GM10248 (cell line): ENCODE measurements around the gene GTF2IRD1.

Experiments
- CTCF ChIA-PET: fragments of 300-600 bp; sonication (Branson Sonifier 250); formaldehyde crosslinking; extraction: SDS; loops from one replicate; lab custom pipeline; 2021; ENCODE audit warnings: antibody characterized with exemption; lab: Yijun Ruan, JAX
- POLR2A ChIA-PET: fragments of 350-650 bp; sonication (Branson Sonifier 250); formaldehyde crosslinking; extraction: SDS; loops from one replicate; lab custom pipeline; 2020; ENCODE audit warnings: antibody characterized with exemption; lab: Yijun Ruan, JAX
- DNase-seq: peaks from one replicate; pipeline ENCODE4 v3.0.0; 2012; ENCODE audit errors: extremely low spot score
- CTCF ChIP-seq: IDR thresholded peaks from 2 replicates; pipeline ENCODE4 v1.5.1; 2012; ENCODE audit warnings: mild to moderate bottlenecking, low read depth; ENCODE audit errors: extremely low read depth, missing control alignments, control extremely low read depth

GTF2IRD1 gene, protein sequence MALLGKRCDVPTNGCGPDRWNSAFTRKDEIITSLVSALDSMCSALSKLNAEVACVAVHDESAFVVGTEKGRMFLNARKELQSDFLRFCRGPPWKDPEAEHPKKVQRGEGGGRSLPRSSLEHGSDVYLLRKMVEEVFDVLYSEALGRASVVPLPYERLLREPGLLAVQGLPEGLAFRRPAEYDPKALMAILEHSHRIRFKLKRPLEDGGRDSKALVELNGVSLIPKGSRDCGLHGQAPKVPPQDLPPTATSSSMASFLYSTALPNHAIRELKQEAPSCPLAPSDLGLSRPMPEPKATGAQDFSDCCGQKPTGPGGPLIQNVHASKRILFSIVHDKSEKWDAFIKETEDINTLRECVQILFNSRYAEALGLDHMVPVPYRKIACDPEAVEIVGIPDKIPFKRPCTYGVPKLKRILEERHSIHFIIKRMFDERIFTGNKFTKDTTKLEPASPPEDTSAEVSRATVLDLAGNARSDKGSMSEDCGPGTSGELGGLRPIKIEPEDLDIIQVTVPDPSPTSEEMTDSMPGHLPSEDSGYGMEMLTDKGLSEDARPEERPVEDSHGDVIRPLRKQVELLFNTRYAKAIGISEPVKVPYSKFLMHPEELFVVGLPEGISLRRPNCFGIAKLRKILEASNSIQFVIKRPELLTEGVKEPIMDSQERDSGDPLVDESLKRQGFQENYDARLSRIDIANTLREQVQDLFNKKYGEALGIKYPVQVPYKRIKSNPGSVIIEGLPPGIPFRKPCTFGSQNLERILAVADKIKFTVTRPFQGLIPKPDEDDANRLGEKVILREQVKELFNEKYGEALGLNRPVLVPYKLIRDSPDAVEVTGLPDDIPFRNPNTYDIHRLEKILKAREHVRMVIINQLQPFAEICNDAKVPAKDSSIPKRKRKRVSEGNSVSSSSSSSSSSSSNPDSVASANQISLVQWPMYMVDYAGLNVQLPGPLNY

DNA sequence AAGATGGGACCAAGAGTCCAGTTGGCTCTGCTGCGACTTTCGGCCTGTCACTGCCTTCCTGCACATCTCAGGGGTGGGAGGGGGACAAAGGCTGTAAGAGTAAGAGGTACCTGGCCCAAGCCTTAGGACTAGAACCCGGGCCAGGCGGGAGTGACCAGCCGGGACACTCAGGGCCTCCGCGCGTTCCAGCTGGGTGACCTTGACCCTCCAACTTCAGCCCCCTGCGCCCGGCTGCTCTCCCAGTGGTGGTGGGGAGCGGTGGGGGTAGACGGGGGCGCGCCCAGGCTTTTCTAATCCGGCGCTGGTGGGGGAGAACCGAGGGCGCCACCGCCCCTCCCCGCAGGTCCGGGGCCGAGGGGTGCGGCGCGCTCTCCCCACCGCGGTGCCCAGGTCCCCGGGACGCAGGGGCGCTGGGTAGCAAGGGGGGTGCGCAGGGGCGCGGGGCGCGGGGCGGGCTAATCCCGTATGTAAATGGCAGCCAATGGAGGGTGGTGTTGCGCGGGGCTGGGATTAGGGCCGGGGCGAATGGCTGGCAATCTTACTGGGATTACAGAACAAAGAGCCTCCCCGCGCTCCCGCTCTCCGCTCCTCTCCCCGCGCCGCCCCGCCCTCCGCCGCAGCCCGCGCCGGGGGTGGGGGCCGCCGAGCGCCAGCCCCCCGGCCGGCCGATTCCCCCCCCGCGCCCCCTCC is at the start of gene GTF2IRD1:
GTF2IRD1 (plus strand) TSS at position 585 of the 690 bp plus-strand sequence. CDS start 54,175 bp downstream, outside the sequence.
- CTCF ChIA-PET, result no interaction called here
- no peak for TF ChIP-seq CTCF
- POLR2A ChIA-PET, result no interaction called here
- peak; percentile 77 for DNase-seq

DNA sequence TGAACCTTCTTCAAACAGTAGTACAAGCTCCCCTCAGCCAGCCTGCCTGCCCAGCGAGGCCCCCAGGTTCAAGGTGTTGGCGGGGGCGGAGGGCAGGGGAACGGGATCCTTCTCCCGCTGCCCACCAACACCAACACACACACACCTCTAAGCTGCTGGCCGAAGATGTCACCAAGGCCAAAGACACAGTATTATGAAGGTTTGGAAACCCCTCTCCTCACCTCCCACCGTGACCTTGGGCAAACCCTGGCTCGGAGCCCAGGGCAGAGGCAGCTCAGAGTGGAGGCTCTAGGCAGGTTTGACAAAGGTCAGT is 49.4 kb upstream of the GTF2IRD1 start:
- DNase-seq, result no peak
- ChIA-PET POLR2A (interaction anchor here (0.5 kb wide), 1 partner anchor 206 kb away, joined by 3 read pairs; no protein-coding TSS in a partner anchor), CTCF (interaction anchor here (1.1 to 7.2 kb wide), 4 partner anchors 17 to 337 kb away, joined by 3 to 197 read pairs (median 52); partner anchors contain the start of gene LAT2)
- TF ChIP-seq CTCF, result no peak

DNA sequence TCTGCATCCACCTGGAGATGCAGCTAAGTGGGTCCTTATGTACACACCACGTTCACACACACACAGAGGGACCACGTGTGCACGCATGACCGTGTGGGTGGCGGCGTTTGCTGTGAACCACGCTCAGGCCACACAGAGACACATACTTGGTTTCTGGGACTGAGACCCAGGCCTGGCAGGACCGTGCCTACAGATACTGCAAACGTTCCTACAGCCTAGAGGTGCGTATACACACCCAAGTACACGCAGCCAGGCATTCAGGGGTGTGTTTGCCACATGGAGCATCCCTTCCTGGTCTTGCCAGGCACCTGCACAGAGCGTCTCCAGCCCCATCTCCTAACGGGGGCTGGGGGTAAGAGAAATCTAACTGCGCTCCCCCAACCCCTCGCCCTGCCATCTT is 49.0 kb upstream of the GTF2IRD1 start:
- TF ChIP-seq CTCF, result no peak
- no peak for DNase-seq
- CTCF ChIA-PET, result interaction anchor here (1.1 to 7.2 kb wide), 6 partner anchors 13 to 337 kb away, joined by 3 to 197 read pairs (median 4); partner anchors contain the start of gene LAT2
- POLR2A ChIA-PET, result interaction anchor here (0.5 kb wide), 1 partner anchor 207 kb away, joined by 3 read pairs; no protein-coding TSS in a partner anchor

DNA sequence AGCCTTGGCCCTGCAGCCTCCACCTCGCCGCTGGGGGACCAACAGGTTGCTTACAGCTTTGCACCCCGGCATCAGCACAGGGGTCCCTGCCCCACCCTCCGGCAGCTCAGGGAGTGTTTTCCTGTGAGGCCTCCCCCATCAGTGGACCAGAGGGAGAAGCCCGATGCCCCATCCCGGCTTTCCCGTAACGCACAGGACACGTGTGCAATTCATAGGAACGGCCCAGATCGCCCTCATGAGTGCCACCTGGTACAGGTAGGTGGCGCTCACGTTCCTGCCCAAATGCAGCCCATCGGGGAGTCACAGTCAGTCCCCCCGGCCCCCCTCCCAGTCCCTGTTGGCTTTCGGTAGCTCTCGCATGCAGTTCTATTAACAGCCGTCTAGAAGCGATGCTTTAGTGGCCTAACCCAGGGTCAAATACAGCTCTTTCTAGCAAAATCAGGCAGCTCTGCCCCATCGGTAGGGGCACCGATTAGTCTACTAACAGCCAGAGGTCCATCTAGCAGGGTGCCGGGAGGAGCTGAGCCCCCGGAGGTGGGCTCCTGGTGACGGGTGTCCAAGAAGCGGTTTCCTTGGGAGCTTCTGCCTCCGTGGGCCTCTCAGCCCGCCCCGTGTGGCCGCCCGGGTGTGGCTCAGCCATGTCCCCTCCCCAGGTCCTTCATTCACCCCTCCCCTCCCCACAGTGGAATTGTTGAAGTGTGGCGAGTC is 48.4 kb upstream of the GTF2IRD1 start:
- ChIA-PET POLR2A (interaction anchor here (0.6 kb wide), 1 partner anchor 23 kb away, joined by 4 read pairs; no protein-coding TSS in a partner anchor), CTCF (interaction anchor here (1.2 to 7.2 kb wide), 6 partner anchors 12 to 338 kb away, joined by 4 to 197 read pairs (median 4); partner anchors contain the start of gene LAT2)
- no peak for DNase-seq
- no peak for TF ChIP-seq CTCF

GRCh38 chr7:74405899-74406512 is 47.7 kb upstream of the GTF2IRD1 start:
- no peak for DNase-seq
- ChIA-PET POLR2A (interaction anchor here (0.6 kb wide), 1 partner anchor 24 kb away, joined by 4 read pairs; no protein-coding TSS in a partner anchor), CTCF (interaction anchor here (1.1 to 7.2 kb wide), 6 partner anchors 10 to 339 kb away, joined by 4 to 197 read pairs (median 5); partner anchors contain the start of gene LAT2)
- no peak for TF ChIP-seq CTCF
